ENCODE data around the gene ROR1.

Gene ROR1

DNA sequence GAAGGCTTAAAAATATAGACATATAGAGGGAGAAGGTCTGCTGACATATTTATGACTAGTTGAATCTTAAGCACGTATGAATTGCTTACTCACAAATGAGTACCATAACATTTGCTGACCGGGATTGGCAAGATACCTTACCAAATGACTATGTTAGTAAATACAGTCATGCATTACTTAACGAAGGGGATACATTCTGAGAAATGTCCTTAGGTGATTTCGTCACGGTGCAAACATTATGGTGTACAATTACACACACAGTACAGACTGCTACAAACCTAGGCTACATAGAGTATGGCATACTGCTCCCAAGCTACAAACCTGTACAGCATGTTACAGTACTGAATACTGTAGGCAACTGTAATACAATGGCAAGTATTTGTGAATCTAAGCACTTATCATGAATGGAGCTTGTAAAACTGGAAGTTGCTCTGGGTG lies 410.2 kb downstream of the ROR1 start:
- no peak overlapping the region for H3K4me3 Mint-ChIP-seq
- H3K9me3 Mint-ChIP-seq = no peaks in the 10 kb centered on the region
- H3K27me3 Mint-ChIP-seq (ENCODE audit: low read depth) = no peaks in the 10 kb centered on the region
- TF ChIP-seq CTCF (IDR thresholded peaks at IDR 0.05; ENCODE audit: unreplicated experiment in 3 of 3) = no peak
- H3K4me1 Mint-ChIP-seq = peaks cover 20% of the 10 kb centered on the region
- H3K36me3 Mint-ChIP-seq (ENCODE audit: low read depth) = peaks cover 10% of the 10 kb centered on the region
- H3K27ac Mint-ChIP-seq = peak overlapping the region; percentile 77 to 92 (median 88)

DNA sequence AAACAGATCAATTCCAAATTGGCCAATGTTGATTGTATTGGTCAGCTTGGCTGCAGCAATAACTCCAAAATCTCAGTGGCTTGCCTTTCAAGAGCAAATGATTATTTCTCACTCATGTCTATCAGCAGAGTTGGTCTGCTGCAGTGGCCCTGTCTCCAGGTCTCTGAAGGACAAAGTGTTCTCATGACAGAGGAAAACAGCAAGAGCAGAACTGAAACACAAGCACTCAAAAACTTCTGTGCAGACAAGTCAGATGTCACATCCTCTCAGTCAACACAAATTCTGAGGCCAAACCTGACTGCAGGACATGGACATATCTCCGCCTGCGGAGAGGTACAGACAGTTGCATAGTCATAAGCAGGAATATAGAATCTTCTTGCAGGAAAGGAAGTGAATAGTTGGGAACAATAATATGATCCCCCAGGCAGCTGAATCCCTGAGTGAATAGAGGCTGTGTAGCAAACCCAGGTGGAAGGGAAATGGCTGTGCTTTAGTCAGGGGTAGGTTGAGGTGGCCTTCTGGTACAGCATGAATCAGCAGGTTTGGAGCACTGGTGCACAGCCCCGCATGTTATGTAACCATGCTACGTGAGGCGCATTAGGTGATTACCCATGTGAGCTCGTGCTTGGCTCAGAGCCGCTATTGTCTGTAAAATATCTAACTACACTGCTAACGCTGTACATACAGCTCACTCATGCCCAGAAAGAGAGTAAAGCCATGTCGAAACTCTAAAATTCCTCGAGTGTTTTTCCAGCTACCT lies 412.5 kb downstream of the ROR1 start:
- Mint-ChIP-seq H3K4me3 (no peak overlapping the region), H3K4me1 (peaks cover 20% of the 10 kb centered on the region), H3K27ac (peak overlapping the region; percentile 11 to 63 (median 17)), H3K36me3 (ENCODE audit: low read depth) (no peaks in the 10 kb centered on the region), H3K27me3 (ENCODE audit: low read depth) (no peaks in the 10 kb centered on the region), H3K9me3 (no peaks in the 10 kb centered on the region)
- TF ChIP-seq CTCF (IDR thresholded peaks at IDR 0.05; ENCODE audit: unreplicated experiment in 3 of 3) = no peak

DNA sequence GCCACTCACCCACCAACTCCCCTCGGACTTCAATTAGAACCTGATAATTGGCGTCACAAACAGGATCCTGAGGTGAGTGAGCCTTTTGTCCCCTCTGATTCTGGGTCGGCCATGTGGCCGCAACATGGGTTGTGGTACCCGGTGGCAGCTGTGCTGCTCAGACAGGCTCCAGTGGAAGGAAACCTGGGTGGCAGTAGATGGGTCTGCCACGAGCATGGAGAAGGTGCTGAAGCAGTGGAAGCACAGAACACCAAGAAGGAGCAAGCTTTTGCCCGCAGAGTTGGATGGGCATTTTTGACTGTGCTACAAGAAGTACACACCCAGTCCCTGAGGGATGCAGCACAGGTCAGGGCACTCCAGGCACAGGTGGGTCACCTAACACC lies 413.1 kb downstream of the ROR1 start:
- H3K27me3 Mint-ChIP-seq (ENCODE audit: low read depth) = no peaks in the 10 kb centered on the region
- H3K9me3 Mint-ChIP-seq = no peaks in the 10 kb centered on the region
- H3K4me3 Mint-ChIP-seq = no peak overlapping the region
- no peaks in the 10 kb centered on the region for H3K36me3 Mint-ChIP-seq (ENCODE audit: low read depth)
- no peak for TF ChIP-seq CTCF (IDR thresholded peaks at IDR 0.05; ENCODE audit: unreplicated experiment in 3 of 3)
- peaks cover 20% of the 10 kb centered on the region for H3K4me1 Mint-ChIP-seq
- H3K27ac Mint-ChIP-seq = peak overlapping the region in 1 of 3 experiments; percentile 17

- no peak for TF ChIP-seq CTCF (IDR thresholded peaks at IDR 0.05; ENCODE audit: unreplicated experiment in 3 of 3)
- no peak overlapping the region for H3K4me3 Mint-ChIP-seq
- no peak overlapping the region for H3K27ac Mint-ChIP-seq
Measured at GRCh38 chr1:64187646-64188045, 413.8 kb downstream of the ROR1 start.

DNA sequence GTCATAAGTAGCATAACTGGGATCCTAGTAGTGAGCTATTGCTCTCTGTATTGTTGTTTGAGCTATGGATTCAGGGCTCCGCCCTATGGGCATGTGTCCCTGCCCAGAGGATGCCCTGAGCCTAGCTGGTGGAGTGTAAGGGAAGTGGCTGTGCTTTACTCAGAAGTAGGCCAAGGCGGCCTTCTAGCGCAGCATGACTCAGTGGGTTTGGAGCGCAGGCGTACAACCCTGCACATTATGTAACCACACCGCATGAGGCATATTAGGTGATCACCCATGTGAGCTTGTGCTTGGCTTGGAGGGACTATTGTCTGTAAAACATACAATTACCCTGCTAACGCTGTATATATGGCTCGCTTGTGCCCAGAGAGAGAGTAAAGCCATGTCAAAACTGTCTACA lies 418.5 kb downstream of the ROR1 start:
- no peak for TF ChIP-seq CTCF (IDR thresholded peaks at IDR 0.05; ENCODE audit: unreplicated experiment in 3 of 3)
- Mint-ChIP-seq H3K4me3 (no peak overlapping the region), H3K27ac (no peak overlapping the region), H3K27me3 (ENCODE audit: low read depth) (peaks cover 3% of the 10 kb centered on the region), H3K36me3 (ENCODE audit: low read depth) (no peaks in the 10 kb centered on the region), H3K4me1 (peaks cover 32% of the 10 kb centered on the region), H3K9me3 (no peaks in the 10 kb centered on the region)

More at GRCh38 chr1:64187646-64188045, 413.8 kb downstream of the ROR1 start:
- Mint-ChIP-seq H3K27me3 (ENCODE audit: low read depth) (no peaks in the 10 kb centered on the region), H3K36me3 (ENCODE audit: low read depth) (no peaks in the 10 kb centered on the region), H3K9me3 (no peaks in the 10 kb centered on the region), H3K4me1 (peaks cover 14% of the 10 kb centered on the region)
